H9 (cell line): Measurements from ENCODE around the gene NUDT3. TPM values are rescaled to one million over a fixed set of nuclear protein-coding genes. Genes with fewer than 3 reads are reported as not detected.

Source experiments
- DNase-seq: peaks from one replicate; pipeline ENCODE4 v3.0.0-alpha.2; 2017
- H2AFZ ChIP-seq: one replicate; pipeline ENCODE4 v1.6.1; 2013; ENCODE audit warnings: mild to moderate bottlenecking, low read length, control low read depth, moderate library complexity
- H2AK5ac ChIP-seq: 2 replicates; pipeline ENCODE4 v1.6.1; 2013; ENCODE audit warnings: low read length, control low read depth, mixed read lengths; ENCODE audit not compliant: insufficient read length
- H2BK120ac ChIP-seq: one replicate; pipeline ENCODE4 v1.6.1; 2013; ENCODE audit warnings: low read depth, mild to moderate bottlenecking, low read length, control low read depth, inconsistent platforms; ENCODE audit not compliant: poor library complexity, severe bottlenecking
- H2BK12ac ChIP-seq: 2 replicates; pipeline ENCODE4 v1.6.1; 2013; ENCODE audit warnings: low read length, control low read depth, mixed read lengths, low read depth; ENCODE audit not compliant: insufficient read length
- H2BK15ac ChIP-seq: 2 replicates; pipeline ENCODE4 v1.6.1; 2013; ENCODE audit warnings: low read depth, low read length, control low read depth
- H2BK20ac ChIP-seq: one replicate; pipeline ENCODE4 v1.6.1; 2013; ENCODE audit warnings: low read depth, mild to moderate bottlenecking, low read length, control low read depth, inconsistent platforms; ENCODE audit not compliant: poor library complexity, severe bottlenecking
- H2BK5ac ChIP-seq: 2 replicates; pipeline ENCODE4 v1.6.1; 2013; ENCODE audit warnings: low read length, control low read depth, mixed read lengths; ENCODE audit not compliant: insufficient read length
- H3K14ac ChIP-seq: 2 replicates; pipeline ENCODE4 v1.6.1; 2013; ENCODE audit warnings: low read length, control low read depth; ENCODE audit not compliant: insufficient read depth
- H3K18ac ChIP-seq: 2 replicates; pipeline ENCODE4 v1.6.1; 2013; ENCODE audit warnings: low read depth, mild to moderate bottlenecking, mixed read lengths, low read length, control low read depth; ENCODE audit not compliant: insufficient read length
- H3K23ac ChIP-seq: 2 replicates; pipeline ENCODE4 v1.6.1; 2013; ENCODE audit warnings: low read length, control low read depth, mixed read lengths, low read depth; ENCODE audit not compliant: insufficient read length
- H3K23me2 ChIP-seq: 2 replicates; pipeline ENCODE4 v1.6.1; 2013; ENCODE audit warnings: low read depth, mild to moderate bottlenecking, mixed read lengths, low read length, control low read depth; ENCODE audit not compliant: insufficient read length, poor library complexity, severe bottlenecking
- H3K27ac ChIP-seq: 2 replicates; pipeline ENCODE4 v1.5.1; 2013; ENCODE audit warnings: low read length, control low read depth, mixed read lengths, low read depth; ENCODE audit not compliant: insufficient read length
- H3K27me3 ChIP-seq: 2 replicates; pipeline ENCODE4 v1.6.1; 2013; ENCODE audit warnings: low read length, control low read depth, inconsistent platforms; ENCODE audit not compliant: insufficient read depth
- H3K4ac ChIP-seq: 2 replicates; pipeline ENCODE4 v1.6.1; 2013; ENCODE audit warnings: low read depth, mild to moderate bottlenecking, control low read depth, inconsistent platforms, low read length, moderate library complexity
- H3K4me1 ChIP-seq: 2 replicates; pipeline ENCODE4 v1.6.1; 2013; ENCODE audit warnings: low read length, control low read depth, inconsistent platforms; ENCODE audit not compliant: insufficient read depth
- H3K4me2 ChIP-seq: 2 replicates; pipeline ENCODE4 v1.6.1; 2013; ENCODE audit warnings: low read length, control low read depth, mixed read lengths; ENCODE audit not compliant: insufficient read length, insufficient read depth
- H3K56ac ChIP-seq: 2 replicates; pipeline ENCODE4 v1.6.1; 2013; ENCODE audit warnings: low read depth, mild to moderate bottlenecking, mixed read lengths, low read length, control low read depth; ENCODE audit not compliant: insufficient read length
- H3K79me1 ChIP-seq: 2 replicates; pipeline ENCODE4 v1.6.1; 2013; ENCODE audit warnings: low read depth, mild to moderate bottlenecking, moderate library complexity, low read length, control low read depth, inconsistent platforms; ENCODE audit not compliant: insufficient read depth, poor library complexity, severe bottlenecking
- H3K79me2 ChIP-seq: 2 replicates; pipeline ENCODE4 v1.6.1; 2013; ENCODE audit warnings: low read length, control low read depth, inconsistent platforms; ENCODE audit not compliant: insufficient read depth
- H3K9ac ChIP-seq: 2 replicates; pipeline ENCODE4 v1.6.1; 2013; ENCODE audit warnings: low read length, control low read depth, mixed read lengths; ENCODE audit not compliant: insufficient read length; ENCODE audit errors: extremely low read depth
- H3K9me3 ChIP-seq: one replicate; pipeline ENCODE4 v1.6.1; 2013; ENCODE audit warnings: low read depth, low read length, inconsistent platforms; ENCODE audit not compliant: control insufficient read depth
- H3T11ph ChIP-seq: one replicate; pipeline ENCODE4 v1.6.1; 2013; ENCODE audit warnings: mild to moderate bottlenecking, low read length, control low read depth, inconsistent platforms
- H4K20me1 ChIP-seq: one replicate; pipeline ENCODE4 v1.6.1; 2013; ENCODE audit not compliant: control insufficient read depth, insufficient read length, insufficient read depth
- H4K5ac ChIP-seq: 2 replicates; pipeline ENCODE4 v1.6.1; 2013; ENCODE audit warnings: low read depth, mild to moderate bottlenecking, mixed read lengths, low read length, control low read depth; ENCODE audit not compliant: insufficient read length
- H4K8ac ChIP-seq: replicated peaks from 2 replicates; pipeline ENCODE4 v1.6.1; 2013; ENCODE audit warnings: low read length, control low read depth, mixed read lengths, low read depth; ENCODE audit not compliant: insufficient read length
- H4K91ac ChIP-seq: 2 replicates; pipeline ENCODE4 v1.6.1; 2013; ENCODE audit warnings: low read depth, mild to moderate bottlenecking, moderate library complexity, mixed read lengths, low read length, control low read depth; ENCODE audit not compliant: insufficient read length
- H3K27ac Mint-ChIP-seq, 3 experiments: 2 replicates in 2 of 3; 3 replicates in 1 of 3; pipeline ENCODE4 v1.8.0; 2020 to 2021; ENCODE audit warnings: mixed read lengths in 3 of 3, mild to moderate bottlenecking in 1 of 3, moderate library complexity in 1 of 3
- H3K27me3 Mint-ChIP-seq: 2 replicates; pipeline ENCODE4 v1.8.0; 2021; ENCODE audit warnings: low read depth, mild to moderate bottlenecking, moderate library complexity, mixed read lengths
- H3K36me3 Mint-ChIP-seq, 3 experiments: 2 replicates in 2 of 3; 3 replicates in 1 of 3; pipeline ENCODE4 v1.8.0; 2020 to 2021; ENCODE audit warnings: low read depth in 3 of 3, mixed read lengths in 3 of 3; ENCODE audit not compliant: insufficient read depth in 1 of 3
- H3K4me1 Mint-ChIP-seq, 2 experiments: 2 replicates each; pipeline ENCODE4 v1.8.0; 2020; ENCODE audit warnings: mixed read lengths in 2 of 2
- H3K4me3 Mint-ChIP-seq, 2 experiments: 2 replicates in 1 of 2; 3 replicates in 1 of 2; pipeline ENCODE4 v1.8.0; 2020 to 2021; ENCODE audit warnings: mild to moderate bottlenecking in 2 of 2, mixed read lengths in 2 of 2, moderate library complexity in 1 of 2
- H3K9me3 Mint-ChIP-seq, 2 experiments: 2 replicates in 1 of 2; 3 replicates in 1 of 2; pipeline ENCODE4 v1.8.0; 2020; ENCODE audit warnings: mild to moderate bottlenecking in 2 of 2, mixed read lengths in 2 of 2, moderate library complexity in 1 of 2
- CTCF ChIP-seq: fragments of 200-600 bp; sonication (generic); conservative IDR thresholded peaks from 3 replicates; pipeline ENCODE4 v1.8.0; 2021; ENCODE audit warnings: antibody characterized with exemption, mild to moderate bottlenecking
- WGBS: extraction: QIAGEN DNeasy Blood & Tissue Kit; methylation state at CpG from one replicate; pipeline ENCODE4 v1.1.7; 2013; ENCODE audit warnings: missing lambda C conversion rate, low lambda C conversion rate, mixed read lengths; ENCODE audit not compliant: insufficient read length; ENCODE audit errors: extremely low coverage; 5-methylcytosine and 5-hydroxymethylcytosine counted together
- total RNA-seq: library from RNA; stranded (reverse); gene quantifications from 2 replicates; pipeline ENCODE4 v1.2.1, GENCODE V29; 2021

The NUDT3 gene
- total RNA-seq, 1 experiment from 2014 or later, result 23.6 TPM

- no peaks in the 10 kb centered on the region for H3K9me3 ChIP-seq
- H3K4me1 ChIP-seq, result no peaks in the 10 kb centered on the region
- H2BK15ac ChIP-seq, result no peak overlapping the region
- no peak overlapping the region for H2BK5ac ChIP-seq
- H3K56ac ChIP-seq, result no peak overlapping the region
- no peak overlapping the region for H4K91ac ChIP-seq
- H3K18ac ChIP-seq, result no peak overlapping the region
- H3K23me2 ChIP-seq, result peaks cover 4% of the 10 kb centered on the region
- H3T11ph ChIP-seq, result no peak overlapping the region
- peak overlapping the region; percentile 83 to 91 for H3K4me3 Mint-ChIP-seq
- no CpG with 5 or more reads among the region's 17 CpGs for WGBS
- H2BK20ac ChIP-seq, result no peak overlapping the region
- H3K27ac ChIP-seq, result no peak overlapping the region
- H3K4me1 Mint-ChIP-seq, result peaks cover 34 to 36% of the 10 kb centered on the region in 2 experiments
- peaks cover 13 to 30% (median 22%) of the 10 kb centered on the region in 3 experiments; a peak in 6 of 7 replicates for H3K36me3 Mint-ChIP-seq
- H3K79me2 ChIP-seq, result no peaks in the 10 kb centered on the region
- H3K9ac ChIP-seq, result no peak overlapping the region
- peak overlapping the region; percentile 62 to 91 (median 86); a peak in 4 of 7 replicates for H3K27ac Mint-ChIP-seq
- no peaks in the 10 kb centered on the region for H3K79me1 ChIP-seq
- H3K9me3 Mint-ChIP-seq, result no peaks in the 10 kb centered on the region
- no peak overlapping the region for H3K14ac ChIP-seq
- no peak overlapping the region for H3K4ac ChIP-seq
- no peak overlapping the region for H4K8ac ChIP-seq
- H3K27me3 ChIP-seq, result no peaks in the 10 kb centered on the region
- H2AK5ac ChIP-seq, result no peak overlapping the region
- H3K23ac ChIP-seq, result no peak overlapping the region
- H4K5ac ChIP-seq, result no peak overlapping the region
- no peak overlapping the region for H2BK120ac ChIP-seq
- H3K27me3 Mint-ChIP-seq, result peaks cover 9% of the 10 kb centered on the region; the same call in 1 of the 2 replicates
- H4K20me1 ChIP-seq, result no peaks in the 10 kb centered on the region
- peak; percentile 74 for DNase-seq
- H2BK12ac ChIP-seq, result no peak overlapping the region
- H3K4me2 ChIP-seq, result peak overlapping the region; percentile 88
- TF ChIP-seq CTCF, result no peak
- H2AFZ ChIP-seq, result no peak overlapping the region
Measured at GRCh38 chr6:34248198-34248726, 144.2 kb downstream of the NUDT3 start.
